ENCODE results near the gene EFTUD2. TPM values are rescaled to one million over a fixed set of nuclear protein-coding genes. Genes with fewer than 3 reads are reported as not detected.

The EFTUD2 gene
- polyA plus RNA-seq, 10 donors, result 53.8 to 77.5 (median 64.4) TPM

GRCh38 chr17:44926821-44927525 lies 27.7 kb upstream of the EFTUD2 start:
- DNase-seq, result no peak

- DNase-seq, result no peak
Observed at GRCh38 chr17:44925731-44926697, 26.8 kb upstream of the EFTUD2 start.

- DNase-seq, result no peak
Observed at GRCh38 chr17:44924107-44924544, 24.9 kb upstream of the EFTUD2 start.

GRCh38 chr17:44922746-44923470 lies 23.7 kb upstream of the EFTUD2 start:
- no peak for DNase-seq

GRCh38 chr17:44922136-44922535 lies 22.9 kb upstream of the EFTUD2 start:
- no peak for DNase-seq

GRCh38 chr17:44921122-44921882 lies 22.1 kb upstream of the EFTUD2 start:
- DNase-seq, result peak in 1 of 3 donors; percentile 47

GRCh38 chr17:44920565-44920940 lies 21.3 kb upstream of the EFTUD2 start:
- no peak for DNase-seq

GRCh38 chr17:44919885-44920564 lies 20.8 kb upstream of the EFTUD2 start:
- peak; percentile 62 to 89 (median 80) for DNase-seq

- no peak for DNase-seq
Observed at GRCh38 chr17:44919411-44919810, 20.2 kb upstream of the EFTUD2 start.

GRCh38 chr17:44918006-44918405 lies 18.8 kb upstream of the EFTUD2 start:
- DNase-seq, result no peak

- DNase-seq, result no peak
Observed at GRCh38 chr17:44917456-44917855, 18.2 kb upstream of the EFTUD2 start.

- DNase-seq, result peak in 2 of 3 donors; percentile 36 to 47
Observed at GRCh38 chr17:44916781-44917241, 17.6 kb upstream of the EFTUD2 start.

- no peak for DNase-seq
Observed at GRCh38 chr17:44915862-44916780, 16.9 kb upstream of the EFTUD2 start.

GRCh38 chr17:44915321-44915726 lies 16.1 kb upstream of the EFTUD2 start, which contains the start of gene GFAP:
Gene GFAP, minus strand, starts transcription at chr17:44915500. Its CDS starts 14 bp downstream, at chr17:44915486.
- DNase-seq, result no peak

GRCh38 chr17:44914698-44915271 lies 15.5 kb upstream of the EFTUD2 start:
- no peak for DNase-seq

- DNase-seq, result no peak
Observed at GRCh38 chr17:44914148-44914547, 14.9 kb upstream of the EFTUD2 start.

- no peak for DNase-seq
Observed at GRCh38 chr17:44913676-44914075, 14.4 kb upstream of the EFTUD2 start.

GRCh38 chr17:44912763-44913544 lies 13.7 kb upstream of the EFTUD2 start:
- DNase-seq, result no peak

Data from muscle of back (tissue), 11 donors.